NCI-H446 treated with DMSO at 0.1 percent for 48 hours (cell line): ENCODE measurements around the gene MTSS2.
"Not testable (repeated sequence)": the region's sequence is repeated elsewhere in the genome, so short reads cannot be mapped to it uniquely, and the experiment has no call there.

Source experiments
- DNase-seq: peaks from one replicate; lab custom pipeline; 2025; lab: John Stamatoyannopoulos, UW

Gene MTSS2

GRCh38 chr16:70653809-70654771 lies 31.8 kb downstream of the MTSS2 start:
- DNase-seq = peak; percentile 4

- no peak for DNase-seq
Measured at GRCh38 chr16:70653406-70653805, 32.4 kb downstream of the MTSS2 start.

- no peak for DNase-seq
Measured at GRCh38 chr16:70652322-70652721, 33.5 kb downstream of the MTSS2 start.

GRCh38 chr16:70651524-70651923 lies 34.3 kb downstream of the MTSS2 start:
- no peak for DNase-seq

- DNase-seq = no peak
Measured at GRCh38 chr16:70650216-70650615, 35.6 kb downstream of the MTSS2 start.

GRCh38 chr16:70649300-70649699 lies 36.6 kb downstream of the MTSS2 start:
- DNase-seq = no peak

- no peak for DNase-seq
Measured at GRCh38 chr16:70648606-70649005, 37.2 kb downstream of the MTSS2 start.

GRCh38 chr16:70647441-70648359 lies 38.2 kb downstream of the MTSS2 start:
- no peak for DNase-seq

- DNase-seq = no peak
Measured at GRCh38 chr16:70646260-70647241, 39.3 kb downstream of the MTSS2 start, which contains the start of gene IL34. Gene IL34, plus strand, starts transcription at chr16:70646559. Its CDS starts 389 bp downstream, at chr16:70646948.

- DNase-seq = no peak
Measured at GRCh38 chr16:70644763-70645597, 40.9 kb downstream of the MTSS2 start.

- DNase-seq = not testable (repeated sequence)
Measured at GRCh38 chr16:70643264-70643663, 42.6 kb downstream of the MTSS2 start.

- DNase-seq = no peak
Measured at GRCh38 chr16:70642633-70643032, 43.2 kb downstream of the MTSS2 start.

GRCh38 chr16:70638814-70639792 lies 46.8 kb downstream of the MTSS2 start:
- DNase-seq = no peak
